Suprapubic skin (tissue), 4 donors: ENCODE data around the gene CCDC32. TPM values are rescaled to one million over a fixed set of nuclear protein-coding genes. Genes with fewer than 3 reads are reported as not detected.

Experiments used
- DNase-seq, 2 donors: peaks; one replicate each; pipeline ENCODE4 v3.0.0-alpha.2; 2019; ENCODE audit warnings: low spot score in 2 of 2
- H3K27ac ChIP-seq: fragments of 200-600 bp; sonication (generic); one replicate; pipeline ENCODE4 v1.5.1; 2019
- H3K27me3 ChIP-seq: fragments of 200-600 bp; sonication (generic); one replicate; pipeline ENCODE4 v1.5.1; 2019
- H3K36me3 ChIP-seq: fragments of 200-600 bp; sonication (generic); one replicate; pipeline ENCODE4 v1.5.1; 2019
- H3K4me1 ChIP-seq: fragments of 200-600 bp; sonication (generic); one replicate; pipeline ENCODE4 v1.5.1; 2019
- H3K4me3 ChIP-seq: fragments of 200-600 bp; sonication (generic); one replicate; pipeline ENCODE4 v1.5.1; 2019; ENCODE audit warnings: mild to moderate bottlenecking
- H3K9me3 ChIP-seq: fragments of 200-600 bp; sonication (generic); one replicate; pipeline ENCODE4 v1.5.1; 2019
- EP300 ChIP-seq: sonication (generic); formaldehyde crosslinking; IDR thresholded peaks from one replicate; pipeline ENCODE4 v1.6.1; 2017; ENCODE audit warnings: antibody characterized with exemption
- POLR2A ChIP-seq, 2 donors: fragments of 450-650 bp; IDR thresholded peaks; one replicate each; pipeline ENCODE4 v1.6.1; 2017; ENCODE audit warnings: antibody characterized with exemption in 2 of 2, mild to moderate bottlenecking in 2 of 2, moderate library complexity in 2 of 2
- POLR2AphosphoS5 ChIP-seq, 3 donors: sonication (generic); formaldehyde crosslinking; IDR thresholded peaks; one replicate each; pipeline ENCODE4 v1.6.1; 2017; ENCODE audit warnings: antibody characterized with exemption in 3 of 3
- WGBS: methylation state at CpG from one replicate; pipeline ENCODE4 v1.1.5; 2018; 5-methylcytosine and 5-hydroxymethylcytosine counted together
- total RNA-seq, 4 donors: library from RNA; depleted of rRNA; stranded (reverse); fragments of >200 nt; gene quantifications; one replicate each; pipeline ENCODE4 v1.1.0, GENCODE V29; 2016
- TF ChIP-seq, protein P1 (sequence below), 2 donors: fragments of 200-600 bp in 1 of 2; fragments of 450-650 bp in 1 of 2; sonication (generic) in 1 of 2; IDR thresholded peaks; one replicate each; pipeline ENCODE4 v1.5.1; 2016 to 2019; ENCODE audit warnings: antibody characterized with exemption in 2 of 2, mild to moderate bottlenecking in 1 of 2, moderate library complexity in 1 of 2

The CCDC32 gene, protein sequence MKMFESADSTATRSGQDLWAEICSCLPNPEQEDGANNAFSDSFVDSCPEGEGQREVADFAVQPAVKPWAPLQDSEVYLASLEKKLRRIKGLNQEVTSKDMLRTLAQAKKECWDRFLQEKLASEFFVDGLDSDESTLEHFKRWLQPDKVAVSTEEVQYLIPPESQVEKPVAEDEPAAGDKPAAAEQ
- 10 to 100 TPM; 13.4 to 27.6 (median 19.6) TPM for total RNA-seq

DNA sequence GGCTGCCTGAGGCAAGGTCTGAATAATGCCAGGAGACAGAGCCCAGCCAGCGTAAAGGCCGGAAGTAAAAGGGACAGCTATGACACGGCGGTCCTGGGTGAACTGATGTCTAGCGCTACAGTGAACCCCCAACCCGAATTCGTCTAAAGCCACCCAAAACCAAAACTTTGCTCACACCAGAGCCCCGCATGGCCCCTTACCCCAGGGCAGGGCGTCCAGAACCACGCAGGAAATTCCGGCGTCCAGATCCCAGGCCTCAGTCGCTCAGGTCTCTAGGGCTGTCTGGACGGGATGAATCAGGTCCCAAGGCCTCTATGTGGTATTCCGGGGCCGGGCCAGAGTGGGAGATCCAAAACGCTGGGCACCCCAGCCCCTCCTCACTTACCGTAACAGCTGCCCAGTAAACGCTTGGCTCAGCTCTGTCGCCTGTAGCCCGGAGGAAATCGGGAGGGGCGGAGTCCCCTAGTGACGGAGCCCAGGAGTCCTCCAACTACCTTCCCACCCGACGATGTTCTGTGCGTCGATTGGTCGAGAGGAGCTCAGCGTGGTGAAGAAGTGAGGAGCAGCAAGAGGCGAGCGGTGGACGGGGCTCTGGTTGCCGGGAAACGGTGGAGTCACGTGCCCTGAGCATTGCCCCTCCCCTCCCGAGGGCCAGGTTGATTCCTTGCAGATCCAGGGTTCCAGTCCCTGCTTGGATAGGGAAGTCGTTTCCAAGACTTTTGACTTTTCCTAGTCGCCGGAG is at the start of gene CCDC32:
TSS of gene CCDC32 (minus strand) at position 452 of the 742 bp plus-strand sequence. CDS start 2,027 bp downstream, outside the sequence.
- TF ChIP-seq, protein P1, sequence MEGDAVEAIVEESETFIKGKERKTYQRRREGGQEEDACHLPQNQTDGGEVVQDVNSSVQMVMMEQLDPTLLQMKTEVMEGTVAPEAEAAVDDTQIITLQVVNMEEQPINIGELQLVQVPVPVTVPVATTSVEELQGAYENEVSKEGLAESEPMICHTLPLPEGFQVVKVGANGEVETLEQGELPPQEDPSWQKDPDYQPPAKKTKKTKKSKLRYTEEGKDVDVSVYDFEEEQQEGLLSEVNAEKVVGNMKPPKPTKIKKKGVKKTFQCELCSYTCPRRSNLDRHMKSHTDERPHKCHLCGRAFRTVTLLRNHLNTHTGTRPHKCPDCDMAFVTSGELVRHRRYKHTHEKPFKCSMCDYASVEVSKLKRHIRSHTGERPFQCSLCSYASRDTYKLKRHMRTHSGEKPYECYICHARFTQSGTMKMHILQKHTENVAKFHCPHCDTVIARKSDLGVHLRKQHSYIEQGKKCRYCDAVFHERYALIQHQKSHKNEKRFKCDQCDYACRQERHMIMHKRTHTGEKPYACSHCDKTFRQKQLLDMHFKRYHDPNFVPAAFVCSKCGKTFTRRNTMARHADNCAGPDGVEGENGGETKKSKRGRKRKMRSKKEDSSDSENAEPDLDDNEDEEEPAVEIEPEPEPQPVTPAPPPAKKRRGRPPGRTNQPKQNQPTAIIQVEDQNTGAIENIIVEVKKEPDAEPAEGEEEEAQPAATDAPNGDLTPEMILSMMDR (IDR thresholded peaks at IDR 0.05): no peak
- peak in 1 of 2 donors; percentile 42 for TF ChIP-seq POLR2A (IDR thresholded peaks at IDR 0.05)
- no peak for TF ChIP-seq EP300
- peak in 1 of 3 donors; percentile 64 for TF ChIP-seq POLR2AphosphoS5 (IDR thresholded peaks at IDR 0.05)
- DNase-seq: peak; percentile 99
- H3K27ac ChIP-seq: peak within 1 kb of the TSS; percentile 90
- peaks cover 17% of the 10 kb centered on the region for H3K4me1 ChIP-seq
- H3K27me3 ChIP-seq: no peaks in the 10 kb centered on the region
- 0% methylated on average over 23 of the region's 40 CpGs for whole genome bisulfite sequencing
- peaks cover 7% of the 10 kb centered on the region for H3K36me3 ChIP-seq
- H3K4me3 ChIP-seq: peak within 1 kb of the TSS; percentile 89
- H3K9me3 ChIP-seq: no peaks in the 10 kb centered on the region

DNA sequence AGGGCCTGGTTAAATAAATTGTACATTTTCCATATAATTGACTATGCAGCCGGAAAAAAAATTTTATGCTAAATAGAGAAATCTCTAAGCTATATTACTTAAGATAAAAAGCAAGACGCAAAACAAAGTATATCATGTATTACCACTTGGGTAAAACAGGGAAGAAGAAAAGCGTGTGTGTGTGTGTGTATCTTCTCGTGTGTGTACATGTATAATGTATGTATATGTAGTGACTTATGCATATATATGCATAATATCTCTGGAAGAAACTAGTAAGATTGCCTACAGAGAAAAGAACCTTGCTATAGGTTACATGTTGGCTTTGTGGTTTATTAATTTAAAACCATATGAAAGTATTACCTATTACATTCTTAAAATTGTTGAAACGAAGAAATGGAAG is 48.2 kb upstream of the CCDC32 start:
- TF ChIP-seq, protein P1 (IDR thresholded peaks at IDR 0.05): no peak
- TF ChIP-seq POLR2AphosphoS5 (IDR thresholded peaks at IDR 0.05): no peak
- TF ChIP-seq POLR2A (IDR thresholded peaks at IDR 0.05): no peak
- TF ChIP-seq EP300: no peak
- Histone ChIP-seq H3K4me3 (no peak overlapping the region), H3K4me1 (no peaks in the 10 kb centered on the region), H3K27ac (no peak overlapping the region), H3K9me3 (no peaks in the 10 kb centered on the region), H3K27me3 (no peaks in the 10 kb centered on the region), H3K36me3 (no peaks in the 10 kb centered on the region)
- WGBS: 84% methylated on average over 5 of the region's 5 CpGs
- no peak for DNase-seq

DNA sequence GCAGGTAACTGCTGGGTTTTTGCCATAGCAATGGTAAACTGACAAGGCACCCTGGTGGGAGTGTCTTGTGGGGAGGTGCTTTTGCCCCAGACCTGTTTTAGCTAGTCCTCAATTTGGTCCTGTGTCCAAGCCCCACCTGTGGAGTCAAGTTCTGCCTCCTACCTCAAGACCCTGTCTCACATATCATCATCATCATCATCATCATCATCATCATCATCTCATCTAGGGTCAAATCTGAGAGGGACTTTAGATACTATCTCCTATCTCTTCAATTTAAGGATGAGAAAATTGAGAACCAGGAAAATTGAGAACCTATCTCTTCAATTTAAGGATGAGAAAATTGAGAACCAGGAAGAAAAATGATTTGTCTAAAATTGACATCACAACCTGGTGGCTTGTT is 39.1 kb upstream of the CCDC32 start:
- Histone ChIP-seq H3K27me3 (no peaks in the 10 kb centered on the region), H3K4me3 (no peak overlapping the region), H3K9me3 (no peaks in the 10 kb centered on the region), H3K4me1 (no peaks in the 10 kb centered on the region), H3K36me3 (no peaks in the 10 kb centered on the region), H3K27ac (no peak overlapping the region)
- no peak for DNase-seq
- TF ChIP-seq POLR2A (IDR thresholded peaks at IDR 0.05) (no peak), EP300 (no peak), POLR2AphosphoS5 (IDR thresholded peaks at IDR 0.05) (no peak)
- TF ChIP-seq, protein P1 (IDR thresholded peaks at IDR 0.05): no peak

DNA sequence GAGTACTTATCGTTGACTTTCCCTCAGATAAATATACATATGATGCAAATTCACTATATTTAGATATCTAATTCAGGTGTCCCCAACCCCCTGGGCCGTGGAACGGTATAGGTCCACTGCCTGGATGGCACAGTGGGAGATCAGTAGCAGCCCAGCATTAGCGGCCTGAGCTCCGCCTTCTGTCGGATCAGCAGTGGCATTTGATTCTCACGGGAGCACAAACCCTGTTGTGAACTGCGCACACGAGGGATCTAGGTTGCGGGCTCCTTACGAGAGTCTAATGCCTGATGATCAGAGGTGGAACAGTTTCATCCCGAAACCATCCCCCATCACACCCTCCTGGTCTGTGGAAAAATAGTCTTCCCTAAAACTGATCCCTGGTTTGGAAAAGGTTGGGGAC is 36.1 kb upstream of the CCDC32 start:
- no peaks in the 10 kb centered on the region for H3K4me1 ChIP-seq
- H3K4me3 ChIP-seq: no peak overlapping the region
- H3K27me3 ChIP-seq: no peaks in the 10 kb centered on the region
- 96% methylated on average over 12 of the region's 12 CpGs for WGBS
- TF ChIP-seq, protein P1 (IDR thresholded peaks at IDR 0.05): no peak
- TF ChIP-seq EP300 (no peak), POLR2A (IDR thresholded peaks at IDR 0.05) (no peak), POLR2AphosphoS5 (IDR thresholded peaks at IDR 0.05) (no peak)
- H3K36me3 ChIP-seq: no peaks in the 10 kb centered on the region
- no peak overlapping the region for H3K27ac ChIP-seq
- no peaks in the 10 kb centered on the region for H3K9me3 ChIP-seq
- no peak for DNase-seq

DNA sequence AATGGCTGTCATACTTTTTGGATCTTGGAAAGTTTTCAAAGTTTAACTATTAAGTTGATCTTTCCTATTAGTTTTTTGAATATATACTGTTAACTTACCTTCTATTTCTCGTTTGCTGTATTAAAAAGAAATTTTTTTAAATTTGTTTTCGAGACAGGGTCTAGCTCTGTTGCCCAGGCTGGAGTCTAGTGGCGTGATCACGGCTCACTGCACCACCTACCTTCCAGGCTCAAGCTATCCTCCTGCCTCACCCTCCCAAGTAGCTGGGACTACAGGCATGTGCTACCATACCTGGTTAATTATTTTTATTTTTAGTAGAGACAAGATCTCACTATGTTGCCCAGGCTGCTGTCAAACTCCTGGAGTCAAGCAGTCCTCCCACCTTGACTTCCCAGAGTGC is 33.8 kb upstream of the CCDC32 start:
- H3K27me3 ChIP-seq: no peaks in the 10 kb centered on the region
- TF ChIP-seq EP300 (no peak), POLR2AphosphoS5 (IDR thresholded peaks at IDR 0.05) (no peak), POLR2A (IDR thresholded peaks at IDR 0.05) (no peak)
- TF ChIP-seq, protein P1 (IDR thresholded peaks at IDR 0.05): no peak
- H3K36me3 ChIP-seq: no peaks in the 10 kb centered on the region
- 82% methylated on average over 4 of the region's 4 CpGs for WGBS
- no peak overlapping the region for H3K27ac ChIP-seq
- no peaks in the 10 kb centered on the region for H3K9me3 ChIP-seq
- peaks cover 9% of the 10 kb centered on the region for H3K4me1 ChIP-seq
- no peak overlapping the region for H3K4me3 ChIP-seq
- DNase-seq: no peak
